NCI-H446 treated with DMSO at 0.1 percent for 48 hours (cell line): ENCODE results near the gene RELN.
A peak's percentile ranks its signal among the peaks of the same experiment; 100 is the strongest.

Experiments
- DNase-seq: peaks from one replicate; lab custom pipeline; 2025; lab: John Stamatoyannopoulos, UW

RELN gene

DNA sequence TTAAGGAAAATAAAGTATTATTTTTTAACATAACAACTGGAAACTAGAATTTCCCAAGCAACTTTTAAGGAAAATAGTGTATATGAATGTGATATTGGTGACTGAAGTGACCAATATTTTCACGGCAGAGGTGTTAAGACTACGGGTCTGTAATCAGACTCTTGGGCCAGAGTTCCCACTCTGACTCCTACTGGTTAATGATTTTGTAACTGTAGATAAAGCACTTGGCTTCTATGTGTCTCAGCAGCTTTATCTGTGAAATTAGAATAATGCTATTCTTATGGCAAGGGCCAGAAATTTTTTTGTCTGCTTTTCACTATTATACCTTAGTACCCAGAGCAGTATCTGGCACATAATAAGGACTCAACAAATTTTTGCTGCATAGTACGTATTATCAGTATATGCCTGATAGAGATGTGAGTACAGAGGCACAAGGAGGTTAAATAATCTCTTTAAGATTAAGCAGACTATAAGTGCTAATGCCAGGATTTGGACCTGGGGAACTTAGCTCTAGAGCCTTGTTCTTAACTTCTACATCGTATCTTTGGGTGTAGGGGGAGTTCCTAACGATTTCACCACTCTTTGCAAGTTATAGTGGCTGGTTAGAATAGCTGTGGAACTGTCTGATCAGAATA is 357.3 kb downstream of the RELN start:
- DNase-seq, result no peak

DNA sequence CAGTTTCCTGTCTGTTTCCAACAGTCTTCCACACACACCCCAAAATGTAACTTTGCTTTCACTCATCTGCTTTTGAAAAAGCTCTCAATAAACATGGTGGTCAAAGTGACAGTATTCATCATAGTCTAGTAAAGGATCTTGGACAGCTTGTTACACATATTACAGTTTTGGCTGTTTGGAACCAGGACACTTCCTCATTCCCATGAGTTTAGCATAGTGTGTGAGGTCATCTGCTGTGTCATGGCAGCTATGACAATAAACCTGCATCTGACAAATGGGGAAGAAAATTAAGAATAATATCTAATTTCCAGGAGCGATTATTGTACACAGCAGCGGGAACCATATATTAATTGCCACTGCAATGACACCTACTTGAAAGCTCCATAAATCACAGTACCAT is 359.1 kb downstream of the RELN start:
- DNase-seq, result no peak

DNA sequence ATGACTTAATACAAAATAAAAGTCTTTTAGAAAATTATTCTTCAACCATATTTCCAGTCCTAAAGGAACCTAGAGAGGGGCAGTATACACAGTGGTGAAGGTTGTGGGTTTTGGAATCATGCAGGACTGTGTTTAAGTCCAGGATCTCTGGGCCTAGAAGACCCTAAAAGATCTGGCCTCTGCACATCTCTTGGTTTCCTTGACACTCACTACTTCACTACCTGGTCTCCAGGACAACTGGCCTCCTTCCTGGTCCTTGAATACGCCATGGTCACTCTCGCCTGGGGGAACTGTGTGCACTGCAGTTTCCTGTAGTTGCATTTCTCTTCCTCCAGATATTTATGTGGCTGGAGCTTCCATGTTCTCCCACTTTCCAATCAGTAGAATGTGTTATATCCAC is 360.7 kb downstream of the RELN start:
- DNase-seq, result no peak

DNA sequence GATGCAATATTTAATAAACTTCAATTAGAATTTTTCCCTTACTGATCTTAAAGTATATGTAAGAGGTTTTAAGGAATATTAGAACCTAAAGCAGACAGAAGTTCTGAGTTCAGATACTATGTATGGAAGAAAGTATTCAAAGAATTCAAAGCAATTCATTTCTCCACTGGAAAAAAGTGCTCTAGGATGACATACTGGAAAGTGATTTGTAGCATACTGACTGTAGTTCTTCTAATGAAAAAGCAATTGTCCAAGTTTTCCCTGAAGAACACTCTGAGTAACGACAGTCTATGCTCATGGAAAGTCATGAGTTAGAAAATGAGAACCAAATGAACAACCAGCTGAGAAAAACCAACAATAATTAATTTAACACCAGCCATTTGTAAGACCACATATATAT is 362.7 kb downstream of the RELN start:
- no peak for DNase-seq

DNA sequence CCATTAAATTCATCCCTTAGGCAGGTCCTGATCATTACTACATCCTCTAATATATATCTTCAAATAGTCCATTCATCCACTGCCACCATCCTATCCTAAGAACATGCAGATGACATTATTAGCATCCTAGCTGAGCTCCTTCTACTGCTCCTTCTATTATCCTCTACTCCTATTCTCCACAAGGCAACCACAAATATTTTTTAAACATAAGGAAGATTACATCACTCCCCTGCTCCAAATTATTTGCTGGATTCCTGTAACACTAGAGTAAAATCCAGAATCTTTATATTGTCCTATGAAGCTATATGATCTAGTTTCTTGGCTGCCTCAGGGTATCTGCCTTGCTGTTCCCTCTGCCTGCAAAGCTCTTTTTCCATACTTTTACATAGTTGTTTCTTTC is 367.2 kb downstream of the RELN start:
- DNase-seq, result no peak

DNA sequence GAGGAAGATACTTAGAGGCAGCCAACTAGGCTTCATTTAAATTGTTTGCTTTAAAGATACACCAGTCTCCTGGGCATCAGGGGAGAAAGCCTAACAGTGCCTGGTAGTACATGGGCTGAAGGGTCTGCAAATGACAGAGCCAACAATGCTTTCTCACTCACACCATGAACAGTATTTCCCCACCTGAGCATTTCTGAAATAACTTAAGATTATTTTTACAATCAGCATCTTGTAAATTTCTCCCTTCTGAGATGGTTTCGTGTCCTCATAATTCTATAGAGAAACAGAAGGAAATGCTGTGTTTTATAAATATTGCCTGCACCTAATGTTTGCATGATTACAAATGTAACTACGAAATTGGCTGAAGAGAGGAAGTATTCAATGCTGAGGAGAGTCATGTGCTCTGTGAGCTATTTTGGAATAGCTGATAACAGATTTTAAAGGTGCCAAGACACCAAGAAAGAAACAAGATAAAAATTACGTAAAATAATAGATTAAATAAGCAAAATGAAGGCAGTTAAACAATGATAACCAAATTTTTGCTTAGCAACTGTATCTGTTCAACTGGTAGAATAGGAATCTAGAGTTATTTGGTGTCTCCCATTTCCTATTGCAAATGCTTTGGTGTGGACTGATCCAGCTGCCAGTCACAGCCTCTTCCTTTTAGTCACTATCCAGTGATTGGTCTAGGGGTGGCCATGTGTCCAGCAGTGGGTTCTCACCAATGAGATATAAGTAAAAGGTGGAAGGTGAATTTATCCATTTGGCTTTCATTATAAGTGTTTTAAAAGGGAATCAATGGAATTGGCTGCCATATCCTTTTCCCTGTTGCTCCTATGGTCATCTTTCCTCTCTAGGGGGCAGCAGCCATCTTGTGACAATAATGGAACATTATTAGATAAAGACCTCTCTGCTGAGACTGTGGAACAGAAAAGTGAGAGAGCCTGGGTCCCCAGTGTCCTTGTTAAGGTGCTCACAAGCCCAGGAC is 375.5 kb downstream of the RELN start:
- no peak for DNase-seq

DNA sequence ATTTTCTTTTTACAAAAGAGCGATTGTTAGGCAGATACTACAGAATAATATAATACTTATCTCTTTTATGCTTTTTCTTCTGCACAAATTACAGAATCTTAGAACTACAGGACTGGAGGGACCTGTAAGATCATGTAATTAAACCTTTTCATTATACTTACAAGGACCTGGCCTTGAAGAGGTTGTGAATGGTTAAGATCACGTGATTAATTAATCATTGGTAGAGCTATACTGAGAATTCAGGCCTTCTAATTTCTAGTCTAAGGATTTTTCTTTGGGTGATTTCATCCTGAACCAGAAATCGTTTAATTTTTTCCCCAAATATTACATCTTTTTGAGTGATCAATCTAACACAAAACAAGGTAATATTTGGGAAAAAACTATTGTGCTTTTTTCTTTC is 379.7 kb downstream of the RELN start:
- DNase-seq, result no peak

DNA sequence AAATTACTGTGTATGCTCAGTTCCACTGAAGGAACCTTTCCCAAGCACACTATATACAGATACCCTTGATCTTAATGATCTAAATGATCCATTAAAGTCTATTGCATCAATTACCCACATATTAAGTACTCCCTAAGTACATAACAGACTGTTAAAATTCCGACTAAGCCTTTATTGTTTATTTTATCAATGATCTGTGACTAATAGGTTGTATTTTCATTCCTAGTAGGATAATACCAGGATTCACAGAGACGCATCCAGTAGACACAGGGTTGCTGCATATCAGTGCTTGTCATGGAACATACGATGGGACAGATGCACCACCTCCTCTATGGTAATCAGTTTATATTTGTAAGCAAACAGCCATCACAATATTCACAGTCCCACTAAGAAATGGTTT is 383.8 kb downstream of the RELN start:
- no peak for DNase-seq

DNA sequence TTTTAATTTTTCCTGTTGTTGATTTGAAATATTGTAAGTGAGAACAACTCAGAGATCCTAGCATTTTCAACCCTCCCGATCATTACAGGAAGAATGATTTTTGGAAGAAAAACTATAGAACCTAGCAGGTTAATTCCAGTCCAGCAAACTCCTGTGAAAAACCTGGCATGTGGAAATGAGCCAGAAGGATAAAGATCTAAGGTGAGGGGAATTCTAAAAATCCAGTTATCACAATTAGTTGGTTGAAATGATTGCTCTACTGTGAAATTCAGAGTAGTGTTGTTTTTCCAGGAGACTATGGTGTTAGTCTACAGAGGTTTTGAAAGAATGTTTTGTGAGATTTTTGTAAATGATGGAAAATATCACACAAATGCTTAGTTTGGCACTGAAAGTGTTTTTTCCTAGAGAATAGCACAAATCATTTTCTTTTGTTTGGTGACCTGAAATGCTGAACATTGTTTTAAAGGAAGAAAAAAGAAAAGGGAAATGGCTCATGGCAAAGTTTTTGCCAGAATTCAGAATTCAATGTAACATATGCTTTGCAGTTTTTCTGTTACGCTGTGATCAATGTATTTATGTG is 391.0 kb downstream of the RELN start:
- no peak for DNase-seq

DNA sequence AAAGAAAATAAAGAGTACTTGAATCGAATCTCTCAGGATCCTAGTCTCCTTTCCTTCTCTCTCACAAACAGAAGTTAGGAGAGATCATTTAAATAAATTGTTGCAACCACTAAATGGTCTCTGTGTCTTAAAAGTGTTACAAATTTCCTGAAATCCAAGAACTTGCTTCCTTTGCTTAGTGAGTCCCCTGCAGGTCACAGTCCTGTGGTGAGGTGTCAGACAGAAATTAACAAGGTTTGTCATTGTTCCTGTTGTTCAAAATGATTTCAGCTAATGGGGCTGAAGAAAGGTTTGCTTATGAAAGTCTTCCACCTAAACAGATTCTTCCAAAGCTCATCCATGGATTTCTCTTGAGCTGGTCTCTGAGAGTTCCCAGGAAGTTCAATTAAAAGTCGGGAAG is 391.9 kb downstream of the RELN start:
- DNase-seq, result no peak

DNA sequence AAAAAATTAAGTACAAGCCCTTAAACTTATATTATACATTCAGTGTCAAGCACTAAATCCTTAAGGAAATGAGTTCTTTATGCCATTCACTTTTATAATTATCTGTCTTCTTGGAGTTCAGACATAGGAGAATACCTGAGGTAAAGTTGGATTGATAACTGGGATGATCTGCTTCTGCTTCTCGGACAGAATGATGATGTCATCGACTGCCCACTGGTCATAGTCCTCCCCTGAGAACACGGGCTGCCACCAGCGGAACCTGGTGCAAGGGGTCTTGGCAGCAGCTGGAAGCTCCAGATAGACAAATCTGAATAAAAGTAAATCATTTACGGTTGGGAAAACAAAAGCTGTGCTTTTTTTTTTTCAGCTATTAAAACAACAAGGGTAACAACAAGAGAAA is 395.3 kb downstream of the RELN start:
- no peak for DNase-seq

DNA sequence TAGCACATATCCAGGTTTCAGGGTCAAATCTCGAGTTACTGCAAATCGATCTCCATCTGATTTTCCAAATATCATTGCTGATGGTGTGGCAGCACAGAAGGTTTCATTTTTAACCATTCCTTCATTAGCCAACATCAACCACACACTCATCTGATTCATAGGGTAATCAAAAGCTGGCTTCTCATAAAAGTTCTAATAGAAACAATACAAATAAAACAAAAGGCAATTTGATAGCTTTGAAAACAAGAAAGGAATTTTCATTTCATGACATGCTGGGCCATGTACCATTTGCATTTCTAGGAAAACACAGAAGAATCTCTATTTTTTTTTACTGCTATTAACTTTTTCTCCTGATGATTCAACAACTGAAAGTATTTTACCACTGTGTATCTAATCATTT is 395.8 kb downstream of the RELN start:
- no peak for DNase-seq

DNA sequence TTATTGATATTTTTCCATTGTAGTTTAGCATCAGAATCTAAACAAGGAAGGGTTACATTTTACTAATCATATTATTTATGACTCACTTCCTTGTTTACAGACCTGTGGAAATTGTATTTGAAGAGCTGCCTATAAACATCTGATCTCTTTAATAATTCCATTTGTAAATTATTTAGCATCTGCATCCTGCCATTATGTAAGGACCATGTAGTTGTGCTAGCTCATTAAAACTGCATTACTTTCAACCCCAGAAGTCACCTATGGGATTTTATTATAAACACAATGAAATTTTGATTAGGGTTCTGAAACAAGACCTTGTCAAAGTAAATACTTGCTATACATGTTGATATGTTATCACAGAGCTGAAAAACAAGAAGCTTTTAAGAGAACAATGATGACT is 396.6 kb downstream of the RELN start:
- DNase-seq, result no peak

DNA sequence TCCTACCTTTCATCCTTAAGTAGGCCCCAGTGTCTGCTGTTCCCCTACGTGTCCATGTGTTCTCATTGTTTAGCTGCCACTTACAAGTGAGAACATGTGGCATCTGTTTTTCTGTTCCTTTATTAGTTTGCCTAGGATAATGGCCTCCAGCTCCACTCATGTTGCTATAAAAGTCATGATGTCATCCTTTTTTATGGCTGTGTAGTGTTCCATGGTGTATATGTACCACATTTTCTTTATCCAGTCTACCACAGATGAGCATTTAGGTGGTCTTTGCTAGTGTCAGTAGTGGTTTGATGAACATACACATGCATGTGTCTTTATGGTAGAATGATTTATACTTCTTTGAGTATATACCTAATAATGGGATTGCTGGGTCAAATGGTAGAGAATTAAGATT is 397.3 kb downstream of the RELN start:
- DNase-seq, result no peak

DNA sequence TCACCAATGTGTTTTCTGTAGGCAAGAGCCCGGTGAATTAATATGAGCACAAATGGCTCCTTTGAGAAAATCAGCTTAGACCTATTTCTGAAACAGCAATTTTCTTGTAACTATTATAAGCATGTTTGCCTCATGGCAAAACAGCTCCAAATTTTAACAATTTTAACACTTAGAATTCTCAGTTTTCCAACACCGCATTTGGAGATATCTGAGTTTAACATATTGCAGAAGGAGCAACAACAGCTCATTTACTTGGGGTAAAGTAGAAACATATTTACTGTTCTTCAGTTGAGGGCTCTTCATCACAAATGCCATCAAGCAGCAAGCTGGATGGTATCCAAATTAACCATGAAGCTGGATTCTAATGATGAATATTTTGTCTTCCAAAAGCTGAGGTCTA is 409.4 kb downstream of the RELN start:
- no peak for DNase-seq

DNA sequence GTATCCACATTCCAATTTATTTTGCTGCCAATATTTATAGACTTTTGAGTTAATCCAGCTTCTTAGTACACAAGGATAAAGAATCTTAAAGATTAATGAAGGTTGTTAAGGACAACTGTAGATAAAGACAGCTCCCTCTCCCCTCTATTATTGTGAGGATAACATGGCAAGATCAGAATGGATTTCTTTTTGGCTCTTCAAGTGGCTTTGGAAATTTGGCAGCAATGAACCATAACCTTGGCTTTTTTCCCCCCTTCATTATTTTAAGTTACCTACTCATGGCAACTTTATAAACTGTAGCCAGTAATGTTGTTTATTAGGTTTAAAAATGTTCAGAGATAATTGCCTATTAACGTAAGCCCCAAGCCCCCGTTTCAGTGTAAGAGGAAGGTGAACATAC is 412.4 kb downstream of the RELN start:
- peak; percentile 76 for DNase-seq

DNA sequence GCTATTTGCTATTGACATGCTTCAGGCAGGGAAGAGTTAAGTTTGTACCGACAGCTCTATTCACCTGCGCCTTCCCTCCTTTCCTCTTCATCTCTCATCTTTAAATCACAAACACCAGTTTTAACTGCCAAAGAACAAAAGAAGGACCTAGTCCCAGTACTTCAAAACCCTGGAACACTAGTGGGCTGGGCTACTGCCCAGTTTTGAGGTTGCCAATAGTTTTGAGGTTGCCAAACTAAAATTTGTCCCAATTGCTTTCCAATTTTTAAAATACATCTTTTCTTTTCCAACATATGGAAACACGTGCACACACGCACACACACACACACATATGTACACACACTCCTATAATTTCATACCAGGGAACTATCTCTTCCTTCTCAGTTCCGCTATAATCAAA is 412.8 kb downstream of the RELN start:
- peak; percentile 77 for DNase-seq

DNA sequence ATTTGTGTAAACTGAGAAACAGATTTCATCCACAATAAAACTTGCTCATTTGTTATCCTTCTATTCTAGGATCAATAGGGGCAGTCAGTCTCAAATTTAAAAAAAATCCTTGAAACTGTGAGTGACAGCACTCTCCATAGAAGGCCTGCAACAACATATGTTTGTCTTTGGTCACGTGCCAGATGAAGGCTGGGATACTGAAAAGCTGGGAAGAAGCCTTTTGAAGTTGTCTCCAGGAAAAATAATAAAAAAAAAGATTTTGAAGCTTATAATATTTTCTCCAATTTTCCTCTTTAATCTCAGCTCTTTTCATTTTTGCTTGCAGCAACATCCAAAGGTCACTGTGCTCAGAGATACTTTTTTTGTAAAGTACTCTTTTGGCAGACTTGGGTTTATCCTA is 414.9 kb downstream of the RELN start:
- peak; percentile 75 for DNase-seq

DNA sequence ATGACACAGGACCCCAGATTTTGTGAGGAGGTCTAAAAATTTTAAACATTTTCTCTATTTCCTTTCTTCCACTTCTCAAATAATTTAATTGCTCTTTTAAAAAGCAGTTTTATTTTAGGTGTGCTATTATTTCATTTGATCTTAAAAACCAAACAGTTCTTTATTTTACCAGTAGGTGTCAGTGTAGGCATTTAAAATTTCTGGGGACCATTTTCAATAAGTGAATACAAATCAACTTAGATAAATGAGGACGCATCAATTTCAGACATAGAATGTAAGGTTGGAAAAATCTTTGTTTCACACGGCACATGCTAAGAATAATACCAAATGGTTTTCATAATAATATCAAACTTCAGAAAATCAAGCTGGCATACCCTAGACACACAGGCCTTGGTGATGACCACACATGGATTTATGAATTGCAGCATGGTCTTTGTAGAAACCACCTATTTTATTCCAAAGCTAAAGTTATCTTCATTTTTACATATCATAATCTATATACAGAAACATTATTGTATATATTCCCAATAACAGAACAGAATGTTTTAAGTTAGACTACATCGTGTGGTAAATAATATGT is 415.9 kb downstream of the RELN start:
- peak; percentile 56 for DNase-seq

DNA sequence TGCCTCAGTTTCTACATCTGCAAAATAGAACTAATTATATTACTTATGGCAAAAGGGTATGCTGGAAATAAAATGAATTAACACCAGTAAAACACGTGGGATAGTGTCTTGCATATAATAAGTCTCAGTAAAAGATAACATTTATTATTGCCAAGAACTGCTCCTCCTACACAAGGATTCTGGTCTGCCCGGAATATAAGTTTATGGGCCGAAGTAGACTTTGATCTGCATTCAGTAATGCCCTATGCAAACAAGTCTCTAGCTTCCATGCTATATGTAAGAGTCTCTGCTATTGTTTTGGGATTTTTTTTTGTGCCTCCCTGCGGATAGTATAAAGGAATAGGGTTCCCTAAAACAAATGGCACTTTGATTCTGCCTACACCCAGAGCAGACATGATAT is 417.9 kb downstream of the RELN start:
- DNase-seq, result no peak

DNA sequence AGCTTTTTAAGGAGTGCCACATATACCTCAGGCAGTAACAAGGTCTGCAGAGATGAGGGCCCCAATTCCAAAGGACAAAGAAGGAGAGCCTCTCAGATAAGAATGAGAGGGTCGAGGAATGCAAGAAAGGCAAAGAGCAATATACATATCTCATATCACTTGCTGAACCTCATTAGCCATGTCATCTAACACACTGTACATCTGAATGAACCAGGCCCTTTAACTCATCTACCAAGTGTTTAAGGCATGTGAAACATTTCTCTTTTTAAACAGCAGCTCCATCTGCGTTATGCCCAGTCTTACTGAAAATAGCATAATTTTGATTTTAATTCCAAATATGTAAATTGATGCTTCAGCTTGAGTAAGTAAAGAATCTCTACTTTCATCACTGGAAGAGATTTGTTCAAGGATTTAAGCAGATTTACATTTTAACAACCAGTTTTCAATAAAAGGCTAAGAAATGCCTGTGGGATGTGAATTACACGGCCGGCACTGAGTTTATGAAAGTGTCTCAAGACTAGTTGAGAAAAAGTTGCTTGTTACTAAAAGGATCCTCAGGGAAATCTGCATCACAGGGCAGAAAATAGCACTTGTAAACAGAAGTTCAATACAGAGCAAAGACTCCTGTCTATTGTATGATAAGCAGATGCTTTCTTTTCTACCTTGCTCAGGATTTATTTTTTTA is 419.7 kb downstream of the RELN start:
- no peak for DNase-seq

DNA sequence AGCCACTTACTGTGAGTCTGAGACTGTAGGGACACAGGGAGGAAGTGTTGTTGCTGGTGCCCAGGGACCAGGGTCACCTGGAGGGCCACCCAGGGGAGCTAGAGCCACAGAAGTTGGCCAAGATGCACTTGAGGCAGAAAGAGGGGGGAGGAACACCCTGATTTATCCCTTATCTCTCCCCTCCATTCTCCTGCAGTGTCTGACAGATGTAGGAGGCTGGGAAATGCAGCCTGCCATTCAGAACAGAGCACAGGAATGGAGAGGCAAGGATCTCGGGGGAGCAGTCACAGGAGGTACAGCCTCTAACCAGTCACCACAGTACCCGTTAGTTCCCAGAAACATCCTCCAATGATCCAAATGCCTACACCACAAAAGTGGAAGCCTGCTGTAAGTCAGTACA is 425.0 kb downstream of the RELN start:
- DNase-seq, result no peak
